Naive B cell (primary cell): ENCODE results near the gene OR5H14. TPM values are rescaled to one million over a fixed set of nuclear protein-coding genes. Genes with fewer than 3 reads are reported as not detected.
"Not testable (repeated sequence)": the region's sequence is repeated elsewhere in the genome, so short reads cannot be mapped to it uniquely, and the experiment has no call there.

Source experiments
- ATAC-seq, 2 donors: fragments of 150-1000 bp; cut with Tn5 transposase; 2 replicates each; pipeline ENCODE4 v1.10.0; 2021; ENCODE audit warnings: low read depth in 2 of 2, mild to moderate bottlenecking in 2 of 2, moderate library complexity in 2 of 2
- DNase-seq: peaks from one replicate; pipeline ENCODE4 v3.0.0; 2022
- H3K27ac Mint-ChIP-seq, 6 donors: one replicate each; pipeline ENCODE4 v1.8.0; 2020 to 2022; ENCODE audit warnings: mild to moderate bottlenecking in 6 of 6, mixed read lengths in 6 of 6, moderate library complexity in 5 of 6, inconsistent platforms in 2 of 6
- H3K27me3 Mint-ChIP-seq, 3 donors: one replicate each; pipeline ENCODE4 v1.8.0; 2021 to 2022; ENCODE audit warnings: mixed read lengths in 3 of 3, mild to moderate bottlenecking in 1 of 3
- H3K36me3 Mint-ChIP-seq, 2 donors: one replicate each; pipeline ENCODE4 v1.8.0; 2020 to 2022; ENCODE audit warnings: mixed read lengths in 2 of 2, inconsistent platforms in 1 of 2, mild to moderate bottlenecking in 1 of 2
- H3K4me1 Mint-ChIP-seq, 3 donors: one replicate each; pipeline ENCODE4 v1.8.0; 2020 to 2022; ENCODE audit warnings: mixed read lengths in 3 of 3, inconsistent platforms in 1 of 3, mild to moderate bottlenecking in 1 of 3, moderate library complexity in 1 of 3
- H3K4me3 Mint-ChIP-seq, 8 donors: one replicate each; pipeline ENCODE4 v1.8.0; 2020 to 2022; ENCODE audit warnings: mild to moderate bottlenecking in 8 of 8, mixed read lengths in 8 of 8, moderate library complexity in 8 of 8, inconsistent platforms in 2 of 8
- H3K9me3 Mint-ChIP-seq, 7 donors: one replicate each; pipeline ENCODE4 v1.8.0; 2020 to 2022; ENCODE audit warnings: mixed read lengths in 7 of 7, mild to moderate bottlenecking in 5 of 7, inconsistent platforms in 2 of 7, moderate library complexity in 1 of 7
- polyA plus RNA-seq, 6 donors: library from polyadenylated mRNA; unstranded; fragments of 300-500 nt; fragmentation: Illumina TruSeq; gene quantifications; one replicate each; pipeline ENCODE4 v1.2.3, GENCODE V29; 2021; ENCODE audit warnings: low read depth in 6 of 6

The OR5H14 gene
- not detected for polyA plus RNA-seq

- no peaks in the 10 kb centered on the region for H3K27me3 Mint-ChIP-seq
- no peak for DNase-seq
- no peak within 1 kb of the TSS for H3K4me3 Mint-ChIP-seq
- no peak for ATAC-seq
- H3K36me3 Mint-ChIP-seq: no peaks in the 10 kb centered on the region
- H3K4me1 Mint-ChIP-seq: no peaks in the 10 kb centered on the region
- H3K9me3 Mint-ChIP-seq: peaks cover under 1 to 11% (median 4%) of the 10 kb centered on the region in 7 donors
- no peak within 1 kb of the TSS for H3K27ac Mint-ChIP-seq
Observed at GRCh38 chr3:98147179-98147578, at the start of gene OR5H14. TSS of gene OR5H14 (plus strand) at chr3:98147479. CDS start at chr3:98149386, 1,907 bp downstream.

DNA sequence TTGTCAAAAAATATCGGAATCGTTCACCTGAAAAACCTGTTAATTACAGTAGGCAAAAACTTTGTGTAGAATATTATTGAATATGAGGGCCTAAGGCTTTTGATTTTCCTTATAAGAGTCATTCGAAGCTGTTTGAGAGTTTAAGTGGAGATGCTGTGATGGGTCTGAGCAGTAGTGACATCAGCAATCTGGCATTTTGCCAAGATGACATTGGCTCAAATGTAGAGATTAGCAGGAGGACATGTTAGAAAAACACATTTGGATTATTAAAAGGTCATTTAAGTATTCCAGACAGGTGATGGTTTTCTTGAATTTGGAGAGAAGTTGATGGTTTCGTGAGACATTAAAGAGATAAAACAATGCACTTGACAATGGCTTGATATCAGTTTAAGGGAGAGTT lies 47.4 kb upstream of the OR5H14 start:
- no peak for ATAC-seq
- Mint-ChIP-seq H3K27ac (no peak overlapping the region), H3K9me3 (peaks cover 0 to 9% (median 4%) of the 10 kb centered on the region in 7 donors), H3K27me3 (no peaks in the 10 kb centered on the region), H3K4me1 (no peaks in the 10 kb centered on the region), H3K36me3 (no peaks in the 10 kb centered on the region), H3K4me3 (no peak overlapping the region)
- DNase-seq: no peak

DNA sequence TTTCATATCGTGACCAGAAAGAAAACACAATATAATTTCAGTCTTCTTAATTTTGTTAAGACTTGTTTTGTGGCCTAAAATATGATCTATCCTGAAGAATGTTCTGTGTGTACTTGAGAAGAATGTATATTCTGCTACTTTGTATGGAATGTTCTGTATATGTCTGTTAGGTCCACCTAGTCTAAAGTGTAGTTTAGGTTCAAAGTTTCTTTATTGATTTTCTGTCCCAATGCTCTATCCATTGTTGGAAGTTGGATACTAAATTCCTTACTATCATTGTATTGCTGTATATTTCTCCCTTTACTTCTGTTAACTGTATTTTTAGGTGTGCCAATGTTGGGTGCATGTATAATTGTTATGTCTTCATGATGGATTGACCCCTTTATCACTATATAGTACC lies 39.1 kb upstream of the OR5H14 start:
- H3K4me3 Mint-ChIP-seq: no peak overlapping the region
- no peak for DNase-seq
- no peaks in the 10 kb centered on the region for H3K4me1 Mint-ChIP-seq
- no peak for ATAC-seq
- H3K9me3 Mint-ChIP-seq: peaks cover 0 to 55% (median 22%) of the 10 kb centered on the region in 7 donors
- no peaks in the 10 kb centered on the region for H3K27me3 Mint-ChIP-seq
- H3K27ac Mint-ChIP-seq: no peak overlapping the region
- H3K36me3 Mint-ChIP-seq: no peaks in the 10 kb centered on the region

DNA sequence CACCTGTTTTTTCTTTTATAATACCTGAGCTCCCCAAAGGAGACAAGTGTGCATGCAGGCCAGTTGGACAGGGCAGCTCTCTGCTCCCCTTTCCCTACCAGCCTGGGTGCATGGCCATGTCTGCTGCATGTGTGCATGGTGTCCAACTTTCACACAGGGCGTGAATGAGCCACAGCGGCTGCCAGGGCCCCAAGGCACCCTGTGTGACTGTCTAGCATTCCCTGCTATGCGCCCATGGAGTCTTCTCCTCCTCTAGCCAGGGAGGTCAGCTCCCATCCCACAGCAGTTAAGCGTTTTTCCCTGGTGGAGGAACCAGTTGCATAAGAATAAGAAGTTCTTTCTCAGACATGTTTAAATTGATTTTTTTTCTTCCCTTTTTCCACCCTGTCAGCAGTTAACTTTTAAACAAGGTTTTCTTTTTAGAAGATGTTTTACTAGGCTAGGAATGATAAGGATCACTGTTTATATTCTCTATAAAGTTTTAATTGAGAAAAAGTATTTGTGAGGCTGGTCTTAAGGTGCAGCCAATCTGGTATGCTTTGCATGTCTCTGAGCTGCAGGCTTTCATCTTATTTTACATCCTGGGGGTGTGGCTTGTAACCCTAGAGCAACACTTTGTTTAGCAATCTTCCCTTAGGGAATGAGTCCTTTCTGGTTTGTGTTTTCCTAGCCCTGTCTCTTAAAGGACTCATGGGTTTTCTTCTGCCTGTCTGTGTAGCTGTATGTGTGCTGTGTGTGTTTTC lies 37.3 kb upstream of the OR5H14 start:
- no peak overlapping the region for H3K4me3 Mint-ChIP-seq
- H3K27ac Mint-ChIP-seq: no peak overlapping the region
- H3K9me3 Mint-ChIP-seq: peaks cover 9 to 66% (median 24%) of the 10 kb centered on the region in 7 donors
- H3K4me1 Mint-ChIP-seq: no peaks in the 10 kb centered on the region
- no peaks in the 10 kb centered on the region for H3K27me3 Mint-ChIP-seq
- ATAC-seq: no peak
- DNase-seq: no peak
- no peaks in the 10 kb centered on the region for H3K36me3 Mint-ChIP-seq

DNA sequence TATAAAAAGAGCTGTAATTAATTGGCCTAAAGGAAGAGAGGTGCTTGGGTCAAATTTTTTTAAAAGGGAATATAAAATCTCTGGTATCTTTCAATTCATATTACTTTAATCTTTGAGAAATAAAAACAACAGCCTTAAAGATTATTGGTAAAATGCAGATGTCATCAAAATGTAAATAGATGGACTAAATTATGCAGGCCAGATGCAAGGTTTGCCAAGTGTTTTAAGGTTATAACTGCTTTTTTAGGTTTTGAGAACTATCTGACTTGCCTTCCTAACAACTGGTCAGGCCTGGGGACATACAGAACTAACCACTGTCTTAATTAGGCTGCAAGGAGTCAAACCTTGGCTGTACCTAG lies 36.8 kb upstream of the OR5H14 start:
- DNase-seq (no peak), ATAC-seq (no peak)
- no peaks in the 10 kb centered on the region for H3K27me3 Mint-ChIP-seq
- H3K27ac Mint-ChIP-seq: no peak overlapping the region
- H3K36me3 Mint-ChIP-seq: no peaks in the 10 kb centered on the region
- no peak overlapping the region for H3K4me3 Mint-ChIP-seq
- peaks cover 9 to 65% (median 24%) of the 10 kb centered on the region in 7 donors for H3K9me3 Mint-ChIP-seq
- H3K4me1 Mint-ChIP-seq: no peaks in the 10 kb centered on the region

DNA sequence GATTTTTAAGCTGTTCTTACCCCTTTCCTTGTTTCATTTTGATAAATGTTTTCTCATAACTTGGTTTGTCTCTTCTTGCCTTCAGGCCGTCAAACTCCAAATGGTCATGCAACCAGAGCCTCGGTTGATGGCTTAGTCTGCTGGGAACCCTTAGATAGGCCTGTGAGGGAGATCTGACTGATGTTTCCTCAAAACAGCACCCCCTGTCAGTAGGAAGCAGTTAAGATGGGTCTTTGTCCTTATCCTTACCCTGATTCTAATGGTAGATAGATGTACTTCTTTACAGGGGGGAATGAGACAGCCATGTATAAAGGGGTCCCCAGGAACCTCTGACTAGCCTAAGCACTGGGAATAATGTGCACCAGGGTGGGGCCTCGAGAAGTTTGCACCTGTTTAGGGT lies 33.0 kb upstream of the OR5H14 start:
- no peak overlapping the region for H3K4me3 Mint-ChIP-seq

GRCh38 chr3:98115717-98116116 lies 31.6 kb upstream of the OR5H14 start:
- Mint-ChIP-seq H3K4me1 (no peaks in the 10 kb centered on the region), H3K9me3 (peaks cover 4 to 48% (median 19%) of the 10 kb centered on the region in 7 donors), H3K4me3 (no peak overlapping the region), H3K27me3 (no peaks in the 10 kb centered on the region), H3K27ac (no peak overlapping the region), H3K36me3 (peaks cover 0 to 7% of the 10 kb centered on the region in 2 donors)
- no peak for ATAC-seq
- DNase-seq: no peak

More for the DNA sequence above, 33.0 kb upstream of the OR5H14 start:
- Mint-ChIP-seq H3K27me3 (no peaks in the 10 kb centered on the region), H3K9me3 (peaks cover 13 to 60% (median 23%) of the 10 kb centered on the region in 7 donors), H3K36me3 (peaks cover 0 to 7% of the 10 kb centered on the region in 2 donors), H3K27ac (no peak overlapping the region), H3K4me1 (no peaks in the 10 kb centered on the region)
- ATAC-seq (no peak), DNase-seq (no peak)

GRCh38 chr3:98130421-98130820 lies 16.9 kb upstream of the OR5H14 start, which contains the start of gene OR5H1:
TSS of gene OR5H1 (plus strand) at chr3:98130721. CDS start at chr3:98132698, 1,977 bp downstream.
- no peaks in the 10 kb centered on the region for H3K4me1 Mint-ChIP-seq
- H3K36me3 Mint-ChIP-seq: no peaks in the 10 kb centered on the region
- H3K27ac Mint-ChIP-seq: no peak within 1 kb of the TSS
- DNase-seq (no peak), ATAC-seq (no peak)
- H3K27me3 Mint-ChIP-seq: peaks cover 0 to 4% (median 0%) of the 10 kb centered on the region in 3 donors
- H3K9me3 Mint-ChIP-seq: peaks cover 0 to 10% (median 5%) of the 10 kb centered on the region in 7 donors
- H3K4me3 Mint-ChIP-seq: no peak within 1 kb of the TSS

DNA sequence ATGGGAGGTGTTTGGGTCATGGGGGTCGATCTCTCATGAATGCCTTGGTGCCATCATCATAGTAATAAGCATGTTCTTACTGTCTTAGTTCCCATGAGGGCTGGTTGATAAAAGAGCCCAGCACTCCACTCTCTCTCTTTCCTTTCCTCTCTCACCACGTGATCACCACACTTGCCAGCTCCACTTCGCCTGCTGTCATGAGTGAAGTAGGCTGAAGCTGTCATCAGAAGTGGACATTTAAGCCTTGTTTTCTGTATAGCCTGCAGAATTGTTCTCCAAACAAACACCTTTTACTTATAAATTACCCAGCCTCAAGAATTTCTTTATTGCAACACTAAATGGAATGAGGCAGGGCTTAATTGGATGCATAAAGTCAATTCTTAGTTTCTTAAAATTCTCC lies 10.6 kb upstream of the OR5H14 start:
- no peak for ATAC-seq
- Mint-ChIP-seq H3K27me3 (peaks cover 0 to 4% (median 0%) of the 10 kb centered on the region in 3 donors), H3K4me1 (no peaks in the 10 kb centered on the region)

GRCh38 chr3:98137826-98138557 lies 9.3 kb upstream of the OR5H14 start:
- H3K9me3 Mint-ChIP-seq, H3K36me3 Mint-ChIP-seq, H3K27ac Mint-ChIP-seq, H3K27me3 Mint-ChIP-seq, H3K4me3 Mint-ChIP-seq, H3K4me1 Mint-ChIP-seq, ATAC-seq, DNase-seq: not testable (repeated sequence)

More for the DNA sequence above, 10.6 kb upstream of the OR5H14 start:
- H3K9me3 Mint-ChIP-seq: peaks cover 0 to 4% (median 0%) of the 10 kb centered on the region in 7 donors
- no peak for DNase-seq
- no peak overlapping the region for H3K4me3 Mint-ChIP-seq
- H3K36me3 Mint-ChIP-seq: no peaks in the 10 kb centered on the region
- H3K27ac Mint-ChIP-seq: no peak overlapping the region

GRCh38 chr3:98140531-98140930 lies 6.7 kb upstream of the OR5H14 start:
- H3K4me1 Mint-ChIP-seq: no peaks in the 10 kb centered on the region
- no peak for ATAC-seq

DNA sequence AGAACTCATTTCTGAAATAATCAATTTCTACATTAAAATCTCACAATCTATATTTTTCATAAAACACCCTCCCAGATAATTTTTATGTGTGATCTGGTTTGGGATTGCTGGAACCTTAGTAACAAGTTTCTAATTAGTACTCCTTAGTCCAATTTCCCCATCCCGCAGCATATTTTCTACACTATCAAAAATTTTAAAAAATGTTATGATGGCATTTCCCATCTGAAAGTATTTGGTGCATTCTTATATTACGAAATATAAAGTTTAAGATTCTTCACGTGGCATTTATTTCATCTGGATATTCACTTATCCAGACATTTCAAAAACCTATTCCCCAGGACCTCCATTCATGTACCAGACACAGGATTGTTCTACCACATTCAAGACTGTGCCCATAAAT lies 1.5 kb downstream of the OR5H14 start:
- no peaks in the 10 kb centered on the region for H3K27me3 Mint-ChIP-seq

More at GRCh38 chr3:98140531-98140930, 6.7 kb upstream of the OR5H14 start:
- Mint-ChIP-seq H3K36me3 (no peaks in the 10 kb centered on the region), H3K27ac (no peak overlapping the region), H3K4me3 (no peak overlapping the region), H3K9me3 (peaks cover 0 to 6% (median 0%) of the 10 kb centered on the region in 7 donors), H3K27me3 (no peaks in the 10 kb centered on the region)
- DNase-seq: no peak

GRCh38 chr3:98149456-98149855 lies 2.2 kb downstream of the OR5H14 start:
- DNase-seq, H3K27ac Mint-ChIP-seq, ATAC-seq, H3K4me1 Mint-ChIP-seq, H3K4me3 Mint-ChIP-seq, H3K27me3 Mint-ChIP-seq, H3K36me3 Mint-ChIP-seq: not testable (repeated sequence)
- H3K9me3 Mint-ChIP-seq: peaks cover 0 to 15% (median 4%) of the 10 kb centered on the region in 7 donors

More for the DNA sequence above, 1.5 kb downstream of the OR5H14 start:
- no peak overlapping the region for H3K4me3 Mint-ChIP-seq
- DNase-seq: no peak
- no peak overlapping the region for H3K27ac Mint-ChIP-seq
- H3K36me3 Mint-ChIP-seq: no peaks in the 10 kb centered on the region
- H3K4me1 Mint-ChIP-seq: no peaks in the 10 kb centered on the region
- ATAC-seq: no peak
- peaks cover 0 to 15% (median 4%) of the 10 kb centered on the region in 7 donors for H3K9me3 Mint-ChIP-seq

DNA sequence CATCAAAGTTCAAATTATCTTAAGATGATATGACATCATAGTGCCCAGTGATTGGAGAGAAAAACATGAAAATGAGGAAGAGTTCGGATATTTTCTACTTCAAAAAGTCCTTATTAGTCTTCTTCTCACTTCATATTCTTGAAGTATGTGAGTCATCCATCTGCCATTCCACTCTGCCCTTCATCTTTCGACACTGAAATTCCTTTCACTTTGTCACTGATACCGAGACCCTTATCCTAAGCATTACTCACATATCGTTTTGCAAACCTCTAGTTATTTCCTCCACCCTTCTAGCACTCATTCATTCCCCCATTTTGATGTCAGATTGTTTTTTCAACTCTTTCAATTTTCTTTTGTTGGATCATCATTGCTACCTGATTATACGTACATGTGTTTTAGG lies 4.0 kb downstream of the OR5H14 start:
- ATAC-seq (no peak), DNase-seq (no peak)
- Mint-ChIP-seq H3K27me3 (no peaks in the 10 kb centered on the region), H3K4me3 (no peak overlapping the region), H3K9me3 (peaks cover 0 to 15% (median 4%) of the 10 kb centered on the region in 7 donors), H3K36me3 (no peaks in the 10 kb centered on the region), H3K4me1 (no peaks in the 10 kb centered on the region), H3K27ac (no peak overlapping the region)
